ENCODE results near the gene PLPPR1.
"Not testable (repeated sequence)": the region's sequence is repeated elsewhere in the genome, so short reads cannot be mapped to it uniquely, and the experiment has no call there.

Gene PLPPR1

DNA sequence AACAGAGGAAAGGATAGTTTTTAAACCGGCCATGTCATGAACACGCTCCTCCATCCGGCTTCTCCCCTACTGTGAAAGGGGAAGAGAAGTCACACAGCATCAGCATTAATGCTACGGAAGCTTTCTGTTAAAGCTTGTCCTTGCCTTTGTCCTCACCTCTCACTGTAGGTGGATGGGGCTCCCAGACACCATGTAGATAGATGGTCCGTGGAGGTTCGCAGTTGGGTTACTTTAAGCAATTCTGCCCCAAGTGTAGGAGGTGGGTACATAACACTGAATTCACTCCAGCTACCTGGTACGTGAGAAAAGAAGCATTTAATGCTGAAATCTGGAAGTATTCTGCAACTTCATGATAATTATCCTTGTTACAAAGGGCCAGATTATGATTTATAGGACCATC, 190.5 kb downstream of the PLPPR1 start:
- DNase-seq (ENCODE audit: low read depth), result no peak

- no peak for DNase-seq (ENCODE audit: low read depth)
Observed at GRCh38 chr9:101220341-101220740, 191.8 kb downstream of the PLPPR1 start.

- no peak for DNase-seq (ENCODE audit: low read depth)
Observed at GRCh38 chr9:101225271-101225670, 196.7 kb downstream of the PLPPR1 start.

GRCh38 chr9:101226161-101226560, 197.6 kb downstream of the PLPPR1 start:
- no peak for DNase-seq (ENCODE audit: low read depth)

DNA sequence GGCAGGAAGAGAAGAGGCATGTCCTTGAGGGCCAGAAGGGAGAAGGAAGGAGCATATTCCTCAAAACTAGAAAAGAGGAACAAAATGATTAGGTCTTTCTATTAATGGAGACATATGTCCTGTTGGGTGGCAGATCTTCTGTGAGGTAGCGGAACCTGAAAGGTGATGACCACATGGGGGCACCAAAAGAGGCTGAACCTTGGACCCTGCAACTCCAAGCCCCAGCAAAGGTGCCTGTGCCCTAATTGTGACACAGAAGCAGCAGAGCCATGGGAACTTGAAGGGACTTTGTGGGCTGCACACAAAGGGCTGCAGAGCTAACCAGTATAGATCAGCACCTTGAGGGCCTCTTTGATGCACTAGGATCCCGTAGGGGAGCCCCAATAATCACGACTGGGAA, 198.3 kb downstream of the PLPPR1 start:
- DNase-seq (ENCODE audit: low read depth), result no peak

DNA sequence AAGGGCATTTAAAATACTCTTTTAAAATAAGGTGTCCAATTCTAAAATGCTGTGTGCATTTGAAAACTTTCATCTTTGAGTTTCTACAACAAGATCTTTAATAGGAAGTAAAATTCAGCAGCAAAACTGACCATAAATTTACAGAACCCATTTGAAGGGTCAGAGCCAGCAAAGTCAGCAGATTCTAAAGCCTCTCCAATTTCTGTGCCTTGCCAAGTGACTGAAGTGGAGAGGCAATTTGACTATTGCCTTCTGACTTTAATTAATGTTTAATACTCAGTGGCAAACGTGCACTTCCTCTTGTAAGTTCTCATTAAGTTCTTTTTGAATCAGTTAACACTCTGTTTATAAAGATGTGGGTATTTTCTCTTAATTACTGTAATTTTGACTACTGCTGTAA, 201.1 kb downstream of the PLPPR1 start:
- no peak for DNase-seq (ENCODE audit: low read depth)

DNA sequence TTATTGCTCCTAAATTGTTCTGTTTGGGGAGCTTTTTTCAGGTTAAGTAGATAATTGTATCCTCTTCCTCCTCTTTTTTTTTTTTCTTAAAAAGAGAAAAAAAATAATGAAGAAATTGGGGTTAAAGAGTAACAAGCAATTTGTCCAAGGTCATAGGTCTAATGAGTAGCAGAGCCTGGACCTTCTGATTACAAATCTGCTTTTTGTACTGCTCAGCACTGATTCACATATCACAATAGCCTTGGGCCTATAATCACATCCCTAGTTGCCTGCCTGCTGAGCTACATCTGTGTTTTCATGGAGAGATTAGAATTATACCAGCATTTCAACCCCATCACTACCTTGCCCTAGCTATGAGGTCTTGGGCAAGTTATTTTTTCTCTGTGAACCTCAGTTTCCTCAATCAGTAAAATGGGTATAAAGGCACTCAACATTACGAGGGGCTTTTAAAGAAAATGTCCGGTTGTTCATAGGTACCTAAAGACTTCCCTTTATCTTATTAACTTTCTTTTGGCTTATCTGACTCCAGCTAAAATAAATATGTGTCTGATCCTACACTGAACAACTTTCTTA, 204.0 kb downstream of the PLPPR1 start:
- DNase-seq (ENCODE audit: low read depth), result no peak

GRCh38 chr9:101235105-101235866, 206.8 kb downstream of the PLPPR1 start:
- DNase-seq (ENCODE audit: low read depth), result no peak

DNA sequence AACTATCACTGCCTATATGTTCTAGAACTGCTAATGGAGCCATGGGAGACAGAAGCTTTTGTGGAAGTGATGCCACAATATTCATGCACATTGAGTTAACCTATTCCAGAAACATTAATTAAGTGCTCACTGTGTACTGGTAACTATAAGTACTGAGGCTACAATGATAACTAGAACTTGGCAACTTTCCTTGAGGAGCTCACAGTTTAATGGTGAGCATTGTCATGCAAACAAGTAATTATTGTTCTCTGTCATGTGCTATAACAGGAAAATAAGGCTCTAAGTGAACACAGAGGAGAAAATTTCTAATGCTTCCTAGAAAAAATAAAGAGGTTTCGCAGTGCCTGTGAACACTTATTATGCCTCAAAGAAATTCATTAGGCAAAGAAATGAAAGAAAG, 214.1 kb downstream of the PLPPR1 start:
- DNase-seq (ENCODE audit: low read depth), result no peak

DNA sequence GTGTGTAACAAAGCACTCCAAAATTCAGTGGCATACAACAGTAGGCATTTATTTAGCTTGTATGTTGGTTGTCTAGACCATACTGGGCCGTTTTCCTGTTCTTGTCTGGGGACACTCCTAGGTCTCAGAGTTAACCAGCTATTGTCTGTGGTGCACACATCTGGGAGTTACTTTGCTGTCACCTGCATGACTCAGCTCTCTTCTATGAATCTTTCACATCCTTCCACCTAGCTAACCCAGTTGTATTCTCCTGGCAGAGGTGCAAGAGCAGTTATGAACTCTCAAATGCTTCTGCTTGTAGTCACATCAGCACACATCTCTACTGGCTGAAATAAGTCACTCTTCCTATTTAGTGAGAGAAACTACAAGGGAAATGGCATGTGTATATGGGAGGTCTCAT, 218.2 kb downstream of the PLPPR1 start:
- no peak for DNase-seq (ENCODE audit: low read depth)

DNA sequence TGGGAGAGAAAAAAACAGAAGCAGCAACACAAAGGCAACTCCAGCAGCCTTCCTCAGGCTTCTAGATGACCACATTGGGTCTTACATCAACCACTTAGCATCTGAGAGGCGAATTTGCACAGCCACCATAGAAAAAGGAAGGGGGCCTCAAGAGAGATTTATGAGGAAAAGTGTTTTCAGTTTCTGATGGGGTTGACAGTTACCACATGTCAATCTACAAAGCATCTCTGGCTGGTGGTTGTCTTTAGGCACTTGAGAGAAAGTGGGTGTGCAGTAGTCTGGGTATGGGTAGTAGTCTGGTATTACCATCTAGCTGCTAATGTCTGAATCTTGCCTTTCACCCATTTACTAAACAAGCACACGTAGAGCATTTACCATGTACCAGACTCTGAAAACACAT, 218.8 kb downstream of the PLPPR1 start:
- no peak for DNase-seq (ENCODE audit: low read depth)

DNA sequence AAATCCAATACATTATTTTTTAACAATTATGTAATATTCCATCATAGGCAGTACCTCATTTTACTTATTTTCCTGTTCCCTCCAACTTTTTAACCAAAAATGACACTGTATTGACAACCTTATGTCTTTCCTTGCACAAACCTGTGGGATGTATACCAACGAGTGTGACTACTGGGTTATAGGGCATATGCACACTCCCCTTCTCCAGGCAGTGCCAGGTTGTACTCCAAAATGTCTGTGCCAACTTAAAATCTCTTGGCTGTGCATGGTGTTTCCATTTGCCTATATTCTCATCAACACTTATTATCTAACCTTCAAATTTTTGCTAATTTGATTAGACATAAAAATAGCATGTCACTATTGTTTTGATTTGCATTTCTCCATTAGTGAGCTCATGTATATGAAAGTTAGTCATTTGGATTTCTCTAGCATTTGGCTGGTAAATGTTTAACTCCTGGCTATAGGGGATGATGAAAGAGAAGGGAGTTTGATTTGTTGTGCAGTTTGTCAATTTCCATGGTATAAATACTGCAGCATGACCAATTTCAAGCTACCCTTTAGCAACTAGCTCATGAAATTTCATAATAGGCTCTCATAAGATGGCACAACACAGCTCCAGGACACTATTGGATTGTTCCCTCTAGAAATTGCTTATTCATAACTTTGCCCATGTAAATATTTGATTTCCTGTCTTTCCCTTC, 226.4 kb downstream of the PLPPR1 start:
- no peak for DNase-seq (ENCODE audit: low read depth)

DNA sequence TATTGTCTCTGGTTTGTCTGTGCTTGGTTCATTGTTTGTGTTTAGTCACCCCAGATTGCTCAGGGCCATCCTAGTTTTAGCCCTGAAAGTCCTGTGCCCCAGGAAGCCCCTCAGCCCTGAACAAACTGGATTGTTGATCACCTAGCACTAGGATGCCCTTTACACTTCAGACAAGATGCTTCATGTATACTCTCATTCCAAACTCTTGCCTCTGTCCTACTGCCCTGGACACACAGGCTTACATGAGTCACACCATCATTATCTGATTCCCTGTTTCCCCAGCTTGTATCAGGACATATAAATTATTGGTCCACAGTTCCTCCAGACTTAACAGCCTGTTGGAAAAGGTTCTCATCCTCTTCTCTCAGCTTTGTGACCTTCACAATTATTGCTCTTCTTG, 236.2 kb downstream of the PLPPR1 start:
- no peak for DNase-seq (ENCODE audit: low read depth)

GRCh38 chr9:101265261-101265660, 236.7 kb downstream of the PLPPR1 start:
- no peak for DNase-seq (ENCODE audit: low read depth)

DNA sequence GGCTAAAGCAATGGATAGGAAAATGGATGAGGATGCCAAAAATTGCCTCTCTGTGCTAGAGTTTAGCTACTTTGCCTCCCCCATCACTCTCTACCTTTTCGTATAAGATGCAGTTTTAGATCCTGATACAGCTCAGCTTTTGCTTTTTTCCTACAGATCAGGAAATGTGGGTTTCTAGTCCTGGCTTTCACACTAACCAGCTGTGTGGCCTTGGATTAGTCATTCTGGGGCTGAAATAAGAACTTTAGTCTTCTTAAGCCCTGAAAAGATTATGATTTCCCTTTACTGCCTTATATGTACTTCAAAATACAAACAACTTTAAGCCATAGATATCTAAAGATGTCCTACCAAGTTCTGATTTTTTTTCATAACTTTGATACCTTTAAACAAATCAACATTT, 239.9 kb downstream of the PLPPR1 start:
- DNase-seq (ENCODE audit: low read depth), result no peak

DNA sequence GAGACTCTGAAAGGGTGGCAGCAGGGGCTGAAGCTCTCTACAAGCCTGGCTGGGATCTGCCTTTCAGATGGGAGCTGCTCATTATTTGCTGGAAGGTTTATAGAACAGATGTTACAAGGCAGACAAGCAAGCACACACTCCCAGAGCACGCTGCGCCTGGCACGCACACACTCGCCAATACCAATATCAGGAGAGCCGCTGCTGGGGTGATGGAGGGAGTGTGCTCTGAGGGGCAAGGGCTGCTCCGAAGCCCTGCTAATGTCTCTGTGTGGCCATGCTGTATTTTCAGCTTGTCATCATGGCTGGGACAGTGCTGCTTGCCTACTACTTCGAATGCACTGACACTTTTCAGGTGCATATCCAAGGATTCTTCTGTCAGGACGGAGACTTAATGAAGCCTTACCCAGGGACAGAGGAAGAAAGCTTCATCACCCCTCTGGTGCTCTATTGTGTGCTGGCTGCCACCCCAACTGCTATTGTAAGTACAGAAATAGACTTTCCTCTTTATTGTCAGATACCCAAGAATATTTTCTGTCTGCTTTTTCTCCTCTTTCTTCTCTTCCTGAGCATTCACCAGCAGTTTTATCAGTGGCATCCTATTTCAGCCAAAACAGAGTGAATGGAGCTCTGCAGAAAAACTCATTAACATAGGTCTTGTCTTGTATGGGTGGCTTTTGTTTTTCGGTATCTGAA, 241.2 kb downstream of the PLPPR1 start:
- DNase-seq (ENCODE audit: low read depth), result no peak

DNA sequence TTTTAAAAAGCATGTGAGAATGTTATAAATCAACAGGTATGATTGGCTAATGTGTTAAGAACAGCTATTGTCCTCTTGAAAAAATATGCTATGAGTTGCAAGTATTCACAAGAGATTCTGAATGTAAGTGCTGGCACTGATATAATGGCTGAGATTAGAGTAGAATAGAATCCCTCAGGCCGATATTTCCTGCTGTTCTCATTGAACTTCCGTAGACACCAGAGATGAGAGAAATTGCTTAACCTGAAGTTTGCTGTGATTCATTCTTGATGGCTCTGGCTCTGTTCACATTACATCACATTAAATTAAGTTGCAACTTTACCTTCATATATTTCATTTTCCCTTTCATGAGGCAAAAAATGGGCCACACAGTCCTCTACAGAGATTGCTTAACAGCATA, 241.8 kb downstream of the PLPPR1 start:
- DNase-seq (ENCODE audit: low read depth), result no peak

DNA sequence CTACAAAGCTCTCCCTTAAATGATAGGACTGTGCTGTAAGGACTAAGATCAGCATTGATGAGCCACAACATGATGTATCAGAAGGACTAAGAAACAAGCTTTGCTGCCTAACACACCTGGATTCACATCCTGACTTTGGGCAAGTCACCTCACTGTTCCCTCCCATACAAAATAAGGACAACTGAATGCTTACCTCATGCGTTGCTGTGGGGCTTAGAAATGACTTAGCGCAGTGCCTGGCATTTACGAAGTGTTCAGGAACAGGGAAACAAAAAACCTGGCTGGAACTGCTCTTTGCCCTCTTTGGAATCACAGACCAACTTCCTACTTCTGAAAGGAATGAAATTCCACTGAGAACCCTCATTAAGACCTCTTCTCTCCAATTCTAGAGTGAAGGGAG, 242.6 kb downstream of the PLPPR1 start:
- no peak for DNase-seq (ENCODE audit: low read depth)

- no peak for DNase-seq (ENCODE audit: low read depth)
Observed at GRCh38 chr9:101274971-101275768, 246.6 kb downstream of the PLPPR1 start.

DNA sequence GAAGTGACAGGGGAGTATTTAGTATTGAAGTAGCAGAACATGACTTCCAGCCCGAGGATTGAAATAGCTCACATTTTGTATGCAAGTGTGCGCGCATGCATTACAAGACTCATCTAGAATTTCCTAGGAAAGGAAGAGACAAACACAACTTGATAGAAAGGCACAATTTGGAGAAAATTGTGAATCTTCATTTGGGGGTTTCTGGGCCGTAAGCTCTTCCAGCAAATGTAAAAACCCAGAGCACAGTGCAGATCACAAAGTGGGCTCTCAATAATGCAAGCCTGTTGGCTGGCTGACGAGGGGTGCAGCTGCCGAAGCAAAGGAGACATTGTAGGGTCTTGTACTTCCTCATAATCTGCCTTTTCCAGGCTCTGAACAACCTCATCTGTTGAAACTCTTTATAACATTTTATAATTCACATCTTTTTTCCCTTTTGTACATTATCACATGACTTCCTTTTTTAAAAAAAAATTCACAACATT, 247.3 kb downstream of the PLPPR1 start:
- no peak for DNase-seq (ENCODE audit: low read depth)

GRCh38 chr9:101291043-101291442, 262.5 kb downstream of the PLPPR1 start:
- not testable (repeated sequence) for DNase-seq (ENCODE audit: low read depth)

- no peak for DNase-seq (ENCODE audit: low read depth)
Observed at GRCh38 chr9:101299901-101300300, 271.4 kb downstream of the PLPPR1 start.

All from stimulated activated CD8-positive, alpha-beta memory T cell treated with anti-CD3 and anti-CD28 coated beads, Interleukin-15, amount 100 ng/mL, for 24 hours (primary cell).